Endothelial cell of umbilical vein (primary cell): ENCODE data around the gene ZNF70.

Experiments
- POLR2A ChIP-seq: IDR thresholded peaks from 2 replicates; pipeline ENCODE4 v1.6.1; 2012; ENCODE audit warnings: low read depth, mild to moderate bottlenecking, control low read depth, low read length
- TF ChIP-seq, protein P1 (sequence below), 2 donors: IDR thresholded peaks; 1 replicate in 1 of 2; 2 replicates in 1 of 2; pipeline ENCODE4 v1.5.1; 2011; ENCODE audit warnings: low read length in 2 of 2, mild to moderate bottlenecking in 2 of 2, moderate library complexity in 2 of 2, control low read depth in 1 of 2, inconsistent platforms in 1 of 2, low read depth in 1 of 2; ENCODE audit not compliant: insufficient read depth in 1 of 2; ENCODE audit errors: extremely low read depth in 1 of 2
- TF ChIP-seq, protein P2 (sequence below): IDR thresholded peaks from 2 replicates; pipeline ENCODE4 v1.6.1; 2011; ENCODE audit not compliant: insufficient read depth, insufficient read length

DNA sequence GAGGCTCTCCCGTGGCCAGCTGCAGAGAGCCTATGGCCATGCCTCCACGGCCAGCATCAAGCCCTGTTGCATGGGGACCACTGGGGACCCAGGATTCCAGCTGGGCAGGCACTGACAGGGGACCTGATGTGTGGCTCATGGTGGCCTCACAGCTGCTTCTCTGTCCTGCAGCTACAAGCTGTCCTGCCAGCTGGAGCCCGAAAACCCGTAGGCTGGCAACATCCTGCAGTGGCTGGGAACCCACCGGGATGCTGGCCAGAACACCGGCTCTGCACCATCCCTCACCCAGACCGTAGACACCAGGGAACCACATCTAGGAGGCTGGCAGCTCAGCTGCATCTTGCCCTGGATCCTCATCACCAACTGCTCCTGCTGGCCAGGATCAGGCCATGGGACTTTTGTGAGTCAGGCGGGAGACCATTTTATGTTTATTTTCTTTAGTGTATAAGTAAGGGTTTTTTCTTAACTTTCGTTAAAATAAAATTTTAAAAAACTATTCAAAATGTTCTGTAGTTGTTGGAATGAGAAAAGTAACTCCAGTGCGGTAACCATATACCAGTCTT is 52.2 kb downstream of the ZNF70 start:
- TF ChIP-seq, protein P1, sequence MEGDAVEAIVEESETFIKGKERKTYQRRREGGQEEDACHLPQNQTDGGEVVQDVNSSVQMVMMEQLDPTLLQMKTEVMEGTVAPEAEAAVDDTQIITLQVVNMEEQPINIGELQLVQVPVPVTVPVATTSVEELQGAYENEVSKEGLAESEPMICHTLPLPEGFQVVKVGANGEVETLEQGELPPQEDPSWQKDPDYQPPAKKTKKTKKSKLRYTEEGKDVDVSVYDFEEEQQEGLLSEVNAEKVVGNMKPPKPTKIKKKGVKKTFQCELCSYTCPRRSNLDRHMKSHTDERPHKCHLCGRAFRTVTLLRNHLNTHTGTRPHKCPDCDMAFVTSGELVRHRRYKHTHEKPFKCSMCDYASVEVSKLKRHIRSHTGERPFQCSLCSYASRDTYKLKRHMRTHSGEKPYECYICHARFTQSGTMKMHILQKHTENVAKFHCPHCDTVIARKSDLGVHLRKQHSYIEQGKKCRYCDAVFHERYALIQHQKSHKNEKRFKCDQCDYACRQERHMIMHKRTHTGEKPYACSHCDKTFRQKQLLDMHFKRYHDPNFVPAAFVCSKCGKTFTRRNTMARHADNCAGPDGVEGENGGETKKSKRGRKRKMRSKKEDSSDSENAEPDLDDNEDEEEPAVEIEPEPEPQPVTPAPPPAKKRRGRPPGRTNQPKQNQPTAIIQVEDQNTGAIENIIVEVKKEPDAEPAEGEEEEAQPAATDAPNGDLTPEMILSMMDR (IDR thresholded peaks at IDR 0.05; ENCODE audit: extremely low read depth in 1 of 2, insufficient read depth in 1 of 2, low read depth in 1 of 2, low read length in 2 of 2): no peak
- no peak for TF ChIP-seq POLR2A
- TF ChIP-seq, protein P2, sequence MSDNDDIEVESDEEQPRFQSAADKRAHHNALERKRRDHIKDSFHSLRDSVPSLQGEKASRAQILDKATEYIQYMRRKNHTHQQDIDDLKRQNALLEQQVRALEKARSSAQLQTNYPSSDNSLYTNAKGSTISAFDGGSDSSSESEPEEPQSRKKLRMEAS: no peak
